H9 (cell line): ENCODE results near the gene LILRB3. TPM values are rescaled to one million over a fixed set of nuclear protein-coding genes. Genes with fewer than 3 reads are reported as not detected.

ENCODE experiments used
- DNase-seq: peaks from one replicate; pipeline ENCODE4 v3.0.0-alpha.2; 2017
- H2AFZ ChIP-seq: one replicate; pipeline ENCODE4 v1.6.1; 2013; ENCODE audit warnings: mild to moderate bottlenecking, low read length, control low read depth, moderate library complexity
- H2AK5ac ChIP-seq: 2 replicates; pipeline ENCODE4 v1.6.1; 2013; ENCODE audit warnings: low read length, control low read depth, mixed read lengths; ENCODE audit not compliant: insufficient read length
- H2BK120ac ChIP-seq: one replicate; pipeline ENCODE4 v1.6.1; 2013; ENCODE audit warnings: low read depth, mild to moderate bottlenecking, low read length, control low read depth, inconsistent platforms; ENCODE audit not compliant: poor library complexity, severe bottlenecking
- H2BK12ac ChIP-seq: 2 replicates; pipeline ENCODE4 v1.6.1; 2013; ENCODE audit warnings: low read length, control low read depth, mixed read lengths, low read depth; ENCODE audit not compliant: insufficient read length
- H2BK15ac ChIP-seq: 2 replicates; pipeline ENCODE4 v1.6.1; 2013; ENCODE audit warnings: low read depth, low read length, control low read depth
- H2BK20ac ChIP-seq: one replicate; pipeline ENCODE4 v1.6.1; 2013; ENCODE audit warnings: low read depth, mild to moderate bottlenecking, low read length, control low read depth, inconsistent platforms; ENCODE audit not compliant: poor library complexity, severe bottlenecking
- H2BK5ac ChIP-seq: 2 replicates; pipeline ENCODE4 v1.6.1; 2013; ENCODE audit warnings: low read length, control low read depth, mixed read lengths; ENCODE audit not compliant: insufficient read length
- H3K14ac ChIP-seq: 2 replicates; pipeline ENCODE4 v1.6.1; 2013; ENCODE audit warnings: low read length, control low read depth; ENCODE audit not compliant: insufficient read depth
- H3K18ac ChIP-seq: 2 replicates; pipeline ENCODE4 v1.6.1; 2013; ENCODE audit warnings: low read depth, mild to moderate bottlenecking, mixed read lengths, low read length, control low read depth; ENCODE audit not compliant: insufficient read length
- H3K23ac ChIP-seq: 2 replicates; pipeline ENCODE4 v1.6.1; 2013; ENCODE audit warnings: low read length, control low read depth, mixed read lengths, low read depth; ENCODE audit not compliant: insufficient read length
- H3K23me2 ChIP-seq: 2 replicates; pipeline ENCODE4 v1.6.1; 2013; ENCODE audit warnings: low read depth, mild to moderate bottlenecking, mixed read lengths, low read length, control low read depth; ENCODE audit not compliant: insufficient read length, poor library complexity, severe bottlenecking
- H3K27ac ChIP-seq: 2 replicates; pipeline ENCODE4 v1.5.1; 2013; ENCODE audit warnings: low read length, control low read depth, mixed read lengths, low read depth; ENCODE audit not compliant: insufficient read length
- H3K27me3 ChIP-seq: 2 replicates; pipeline ENCODE4 v1.6.1; 2013; ENCODE audit warnings: low read length, control low read depth, inconsistent platforms; ENCODE audit not compliant: insufficient read depth
- H3K4ac ChIP-seq: 2 replicates; pipeline ENCODE4 v1.6.1; 2013; ENCODE audit warnings: low read depth, mild to moderate bottlenecking, control low read depth, inconsistent platforms, low read length, moderate library complexity
- H3K4me1 ChIP-seq: 2 replicates; pipeline ENCODE4 v1.6.1; 2013; ENCODE audit warnings: low read length, control low read depth, inconsistent platforms; ENCODE audit not compliant: insufficient read depth
- H3K4me2 ChIP-seq: 2 replicates; pipeline ENCODE4 v1.6.1; 2013; ENCODE audit warnings: low read length, control low read depth, mixed read lengths; ENCODE audit not compliant: insufficient read length, insufficient read depth
- H3K56ac ChIP-seq: 2 replicates; pipeline ENCODE4 v1.6.1; 2013; ENCODE audit warnings: low read depth, mild to moderate bottlenecking, mixed read lengths, low read length, control low read depth; ENCODE audit not compliant: insufficient read length
- H3K79me1 ChIP-seq: 2 replicates; pipeline ENCODE4 v1.6.1; 2013; ENCODE audit warnings: low read depth, mild to moderate bottlenecking, moderate library complexity, low read length, control low read depth, inconsistent platforms; ENCODE audit not compliant: insufficient read depth, poor library complexity, severe bottlenecking
- H3K79me2 ChIP-seq: 2 replicates; pipeline ENCODE4 v1.6.1; 2013; ENCODE audit warnings: low read length, control low read depth, inconsistent platforms; ENCODE audit not compliant: insufficient read depth
- H3K9ac ChIP-seq: 2 replicates; pipeline ENCODE4 v1.6.1; 2013; ENCODE audit warnings: low read length, control low read depth, mixed read lengths; ENCODE audit not compliant: insufficient read length; ENCODE audit errors: extremely low read depth
- H3K9me3 ChIP-seq: one replicate; pipeline ENCODE4 v1.6.1; 2013; ENCODE audit warnings: low read depth, low read length, inconsistent platforms; ENCODE audit not compliant: control insufficient read depth
- H3T11ph ChIP-seq: one replicate; pipeline ENCODE4 v1.6.1; 2013; ENCODE audit warnings: mild to moderate bottlenecking, low read length, control low read depth, inconsistent platforms
- H4K20me1 ChIP-seq: one replicate; pipeline ENCODE4 v1.6.1; 2013; ENCODE audit not compliant: control insufficient read depth, insufficient read length, insufficient read depth
- H4K5ac ChIP-seq: 2 replicates; pipeline ENCODE4 v1.6.1; 2013; ENCODE audit warnings: low read depth, mild to moderate bottlenecking, mixed read lengths, low read length, control low read depth; ENCODE audit not compliant: insufficient read length
- H4K8ac ChIP-seq: replicated peaks from 2 replicates; pipeline ENCODE4 v1.6.1; 2013; ENCODE audit warnings: low read length, control low read depth, mixed read lengths, low read depth; ENCODE audit not compliant: insufficient read length
- H4K91ac ChIP-seq: 2 replicates; pipeline ENCODE4 v1.6.1; 2013; ENCODE audit warnings: low read depth, mild to moderate bottlenecking, moderate library complexity, mixed read lengths, low read length, control low read depth; ENCODE audit not compliant: insufficient read length
- H3K27ac Mint-ChIP-seq, 3 experiments: 2 replicates in 2 of 3; 3 replicates in 1 of 3; pipeline ENCODE4 v1.8.0; 2020 to 2021; ENCODE audit warnings: mixed read lengths in 3 of 3, mild to moderate bottlenecking in 1 of 3, moderate library complexity in 1 of 3
- H3K27me3 Mint-ChIP-seq: 2 replicates; pipeline ENCODE4 v1.8.0; 2021; ENCODE audit warnings: low read depth, mild to moderate bottlenecking, moderate library complexity, mixed read lengths
- H3K36me3 Mint-ChIP-seq, 3 experiments: 2 replicates in 2 of 3; 3 replicates in 1 of 3; pipeline ENCODE4 v1.8.0; 2020 to 2021; ENCODE audit warnings: low read depth in 3 of 3, mixed read lengths in 3 of 3; ENCODE audit not compliant: insufficient read depth in 1 of 3
- H3K4me1 Mint-ChIP-seq, 2 experiments: 2 replicates each; pipeline ENCODE4 v1.8.0; 2020; ENCODE audit warnings: mixed read lengths in 2 of 2
- H3K4me3 Mint-ChIP-seq, 2 experiments: 2 replicates in 1 of 2; 3 replicates in 1 of 2; pipeline ENCODE4 v1.8.0; 2020 to 2021; ENCODE audit warnings: mild to moderate bottlenecking in 2 of 2, mixed read lengths in 2 of 2, moderate library complexity in 1 of 2
- H3K9me3 Mint-ChIP-seq, 2 experiments: 2 replicates in 1 of 2; 3 replicates in 1 of 2; pipeline ENCODE4 v1.8.0; 2020; ENCODE audit warnings: mild to moderate bottlenecking in 2 of 2, mixed read lengths in 2 of 2, moderate library complexity in 1 of 2
- WGBS: extraction: QIAGEN DNeasy Blood & Tissue Kit; methylation state at CpG from one replicate; pipeline ENCODE4 v1.1.7; 2013; ENCODE audit warnings: missing lambda C conversion rate, low lambda C conversion rate, mixed read lengths; ENCODE audit not compliant: insufficient read length; ENCODE audit errors: extremely low coverage; 5-methylcytosine and 5-hydroxymethylcytosine counted together
- total RNA-seq: library from RNA; stranded (reverse); gene quantifications from 2 replicates; pipeline ENCODE4 v1.2.1, GENCODE V29; 2021
- TF ChIP-seq, protein P1 (sequence below): fragments of 200-600 bp; sonication (generic); conservative IDR thresholded peaks from 3 replicates; pipeline ENCODE4 v1.8.0; 2021; ENCODE audit warnings: antibody characterized with exemption, mild to moderate bottlenecking

LILRB3 gene
- total RNA-seq, 1 experiment from 2014 or later: not detected

DNA sequence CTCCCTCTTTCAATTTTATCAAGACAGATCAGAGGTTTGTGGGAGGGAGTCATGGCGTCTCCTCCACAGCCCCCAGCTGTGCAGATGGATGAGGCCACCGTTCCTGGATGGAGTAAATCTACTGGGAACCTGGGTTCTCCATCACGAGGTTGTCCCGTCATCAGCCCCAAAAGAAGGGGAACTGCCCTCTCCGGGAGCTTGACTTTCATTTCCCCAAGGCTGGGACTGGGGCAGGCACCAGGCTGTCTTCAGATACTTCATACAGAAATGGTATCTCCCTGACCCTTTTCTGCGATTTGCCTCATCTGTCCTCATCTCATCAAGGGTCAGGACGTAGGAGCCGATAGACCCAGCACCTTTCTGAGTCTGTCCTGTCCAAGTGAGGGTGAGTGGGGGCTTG is 48.3 kb upstream of the LILRB3 start:
- H2BK5ac ChIP-seq: no peak overlapping the region
- H2BK120ac ChIP-seq: no peak overlapping the region
- no peak overlapping the region for H3K4me2 ChIP-seq
- H3K18ac ChIP-seq: no peak overlapping the region
- H3K79me2 ChIP-seq: no peaks in the 10 kb centered on the region
- H2BK15ac ChIP-seq: no peak overlapping the region
- no peak overlapping the region for H3T11ph ChIP-seq
- H3K27ac ChIP-seq: no peak overlapping the region
- H3K27ac Mint-ChIP-seq: no peak overlapping the region
- H2AFZ ChIP-seq: no peak overlapping the region
- no peaks in the 10 kb centered on the region for H4K20me1 ChIP-seq
- no peak overlapping the region for H3K23ac ChIP-seq
- H3K9me3 ChIP-seq: no peaks in the 10 kb centered on the region
- no peak overlapping the region for H4K8ac ChIP-seq
- no peak overlapping the region for H2BK20ac ChIP-seq
- H3K4ac ChIP-seq: no peak overlapping the region
- peaks cover 0 to 31% of the 10 kb centered on the region in 2 experiments; a peak in 2 of 5 replicates for H3K9me3 Mint-ChIP-seq
- no peak overlapping the region for H4K5ac ChIP-seq
- peaks cover 59% of the 10 kb centered on the region for H3K27me3 Mint-ChIP-seq
- TF ChIP-seq, protein P1, sequence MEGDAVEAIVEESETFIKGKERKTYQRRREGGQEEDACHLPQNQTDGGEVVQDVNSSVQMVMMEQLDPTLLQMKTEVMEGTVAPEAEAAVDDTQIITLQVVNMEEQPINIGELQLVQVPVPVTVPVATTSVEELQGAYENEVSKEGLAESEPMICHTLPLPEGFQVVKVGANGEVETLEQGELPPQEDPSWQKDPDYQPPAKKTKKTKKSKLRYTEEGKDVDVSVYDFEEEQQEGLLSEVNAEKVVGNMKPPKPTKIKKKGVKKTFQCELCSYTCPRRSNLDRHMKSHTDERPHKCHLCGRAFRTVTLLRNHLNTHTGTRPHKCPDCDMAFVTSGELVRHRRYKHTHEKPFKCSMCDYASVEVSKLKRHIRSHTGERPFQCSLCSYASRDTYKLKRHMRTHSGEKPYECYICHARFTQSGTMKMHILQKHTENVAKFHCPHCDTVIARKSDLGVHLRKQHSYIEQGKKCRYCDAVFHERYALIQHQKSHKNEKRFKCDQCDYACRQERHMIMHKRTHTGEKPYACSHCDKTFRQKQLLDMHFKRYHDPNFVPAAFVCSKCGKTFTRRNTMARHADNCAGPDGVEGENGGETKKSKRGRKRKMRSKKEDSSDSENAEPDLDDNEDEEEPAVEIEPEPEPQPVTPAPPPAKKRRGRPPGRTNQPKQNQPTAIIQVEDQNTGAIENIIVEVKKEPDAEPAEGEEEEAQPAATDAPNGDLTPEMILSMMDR: no peak
- H2BK12ac ChIP-seq: no peak overlapping the region
- no peak overlapping the region for H3K56ac ChIP-seq
- no peaks in the 10 kb centered on the region for H3K36me3 Mint-ChIP-seq
- no peak overlapping the region for H4K91ac ChIP-seq
- no peak overlapping the region for H3K4me3 Mint-ChIP-seq
- no peak for DNase-seq
- H3K14ac ChIP-seq: no peak overlapping the region
- H3K23me2 ChIP-seq: no peaks in the 10 kb centered on the region
- H3K27me3 ChIP-seq: no peaks in the 10 kb centered on the region
- H2AK5ac ChIP-seq: no peak overlapping the region
- WGBS: no CpG with 5 or more reads among the region's 8 CpGs
- no peaks in the 10 kb centered on the region for H3K4me1 ChIP-seq
- H3K79me1 ChIP-seq: no peaks in the 10 kb centered on the region
- H3K9ac ChIP-seq: no peak overlapping the region
- H3K4me1 Mint-ChIP-seq: peaks cover 3 to 6% of the 10 kb centered on the region in 2 experiments; a peak in 2 of 4 replicates
